ENCODE results near the gene SIRT7.
"Not testable (repeated sequence)": the region's sequence is repeated elsewhere in the genome, so short reads cannot be mapped to it uniquely, and the experiment has no call there.

SIRT7 gene

GRCh38 chr17:81954131-81955057 lies 36.4 kb upstream of the SIRT7 start:
- no peak for DNase-seq (ENCODE audit: low read depth)

- not testable (repeated sequence) for DNase-seq (ENCODE audit: low read depth)
Measured at GRCh38 chr17:81953443-81953842, 35.5 kb upstream of the SIRT7 start.

GRCh38 chr17:81952792-81953228 lies 34.8 kb upstream of the SIRT7 start:
- DNase-seq (ENCODE audit: low read depth), result no peak

- DNase-seq (ENCODE audit: low read depth), result no peak
Measured at GRCh38 chr17:81951785-81952684, 34.1 kb upstream of the SIRT7 start.

GRCh38 chr17:81950501-81950900 lies 32.5 kb upstream of the SIRT7 start:
- no peak for DNase-seq (ENCODE audit: low read depth)

GRCh38 chr17:81948635-81949378 lies 30.8 kb upstream of the SIRT7 start:
- DNase-seq (ENCODE audit: low read depth), result no peak

- no peak for DNase-seq (ENCODE audit: low read depth)
Measured at GRCh38 chr17:81947189-81947588, 29.2 kb upstream of the SIRT7 start, which contains the start of gene MYADML2. Gene MYADML2, minus strand, starts transcription at chr17:81947233. Its CDS starts 5,492 bp downstream, at chr17:81941741.

GRCh38 chr17:81944858-81945257 lies 26.9 kb upstream of the SIRT7 start:
- DNase-seq (ENCODE audit: low read depth), result no peak

- no peak for DNase-seq (ENCODE audit: low read depth)
Measured at GRCh38 chr17:81942167-81942553, 24.2 kb upstream of the SIRT7 start.

GRCh38 chr17:81941484-81942166 lies 23.6 kb upstream of the SIRT7 start:
- DNase-seq (ENCODE audit: low read depth), result no peak

- no peak for DNase-seq (ENCODE audit: low read depth)
Measured at GRCh38 chr17:81940538-81941483, 22.8 kb upstream of the SIRT7 start.

- no peak for DNase-seq (ENCODE audit: low read depth)
Measured at GRCh38 chr17:81939881-81940385, 22.0 kb upstream of the SIRT7 start.

- no peak for DNase-seq (ENCODE audit: low read depth)
Measured at GRCh38 chr17:81939218-81939617, 21.2 kb upstream of the SIRT7 start.

- DNase-seq (ENCODE audit: low read depth), result no peak
Measured at GRCh38 chr17:81935709-81936084, 17.7 kb upstream of the SIRT7 start.

- DNase-seq (ENCODE audit: low read depth), result no peak
Measured at GRCh38 chr17:81934850-81935708, 17.1 kb upstream of the SIRT7 start.

GRCh38 chr17:81934098-81934757 lies 16.3 kb upstream of the SIRT7 start:
- DNase-seq (ENCODE audit: low read depth), result no peak

GRCh38 chr17:81933178-81933699 lies 15.3 kb upstream of the SIRT7 start:
- DNase-seq (ENCODE audit: low read depth), result no peak

- DNase-seq (ENCODE audit: low read depth), result no peak
Measured at GRCh38 chr17:81932333-81932983, 14.5 kb upstream of the SIRT7 start.

Data from iris pigment epithelial cell (primary cell).